ENCODE results near the gene KRT39.
"Not testable (repeated sequence)": the region's sequence is repeated elsewhere in the genome, so short reads cannot be mapped to it uniquely, and the experiment has no call there.

Gene KRT39

GRCh38 chr17:40937384-40937819 is 29.3 kb downstream of the KRT39 start, which contains the start of gene KRT23:
KRT23 (minus strand) TSS chr17:40937646; CDS start chr17:40936603, 1,043 bp downstream.
- peak; percentile 4 for DNase-seq

GRCh38 chr17:40936976-40937375 is 29.8 kb downstream of the KRT39 start:
- no peak for DNase-seq

GRCh38 chr17:40936437-40936971 is 30.2 kb downstream of the KRT39 start:
- DNase-seq, result peak; percentile 4

GRCh38 chr17:40935624-40936023 is 31.1 kb downstream of the KRT39 start:
- no peak for DNase-seq

- no peak for DNase-seq
Observed at GRCh38 chr17:40932608-40933007, 34.1 kb downstream of the KRT39 start.

- DNase-seq, result peak; percentile 5
Observed at GRCh38 chr17:40931311-40931710, 35.4 kb downstream of the KRT39 start.

- DNase-seq, result no peak
Observed at GRCh38 chr17:40926341-40926740, 40.4 kb downstream of the KRT39 start.

GRCh38 chr17:40922239-40922638 is 44.5 kb downstream of the KRT39 start:
- DNase-seq, result peak; percentile 13

GRCh38 chr17:40921026-40921425 is 45.7 kb downstream of the KRT39 start:
- no peak for DNase-seq

GRCh38 chr17:40917116-40917515 is 49.6 kb downstream of the KRT39 start:
- DNase-seq, result not testable (repeated sequence)

GRCh38 chr17:40916366-40916765 is 50.4 kb downstream of the KRT39 start:
- no peak for DNase-seq

- no peak for DNase-seq
Observed at GRCh38 chr17:40915721-40916256, 51.0 kb downstream of the KRT39 start.

GRCh38 chr17:40915199-40915661 is 51.5 kb downstream of the KRT39 start:
- no peak for DNase-seq

- no peak for DNase-seq
Observed at GRCh38 chr17:40914075-40914855, 52.5 kb downstream of the KRT39 start.

GRCh38 chr17:40912486-40913210 is 54.1 kb downstream of the KRT39 start:
- DNase-seq, result no peak

- DNase-seq, result no peak
Observed at GRCh38 chr17:40910441-40910841, 56.3 kb downstream of the KRT39 start.

- no peak for DNase-seq
Observed at GRCh38 chr17:40909755-40910154, 57.0 kb downstream of the KRT39 start.

- peak; percentile 88 for DNase-seq
Observed at GRCh38 chr17:40909351-40909750, 57.4 kb downstream of the KRT39 start.
